Measurements from ENCODE around the gene CLSTN2.

The CLSTN2 gene

DNA sequence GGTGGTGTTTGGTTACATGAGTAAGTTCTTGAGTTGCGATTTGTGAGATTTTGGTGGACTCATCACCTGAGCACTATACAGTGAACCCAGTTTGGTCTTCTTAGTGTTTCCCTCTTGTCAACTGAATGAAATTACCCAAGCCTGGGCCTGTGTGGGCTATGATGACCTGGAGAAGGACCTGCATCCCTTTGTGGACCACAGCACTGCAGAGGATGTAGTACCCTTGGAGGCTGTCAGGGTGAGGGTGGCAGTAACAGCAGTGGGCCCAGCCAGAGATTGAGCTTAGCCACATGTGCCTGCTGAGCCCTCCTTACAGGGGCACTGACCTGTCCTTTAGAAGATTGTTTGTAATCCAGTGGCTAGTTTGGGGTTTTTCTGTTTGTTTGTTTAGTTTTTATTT lies 492.8 kb downstream of the CLSTN2 start:
- DNase-seq (ENCODE audit: low read depth), result no peak
- TF ChIP-seq, protein P1, sequence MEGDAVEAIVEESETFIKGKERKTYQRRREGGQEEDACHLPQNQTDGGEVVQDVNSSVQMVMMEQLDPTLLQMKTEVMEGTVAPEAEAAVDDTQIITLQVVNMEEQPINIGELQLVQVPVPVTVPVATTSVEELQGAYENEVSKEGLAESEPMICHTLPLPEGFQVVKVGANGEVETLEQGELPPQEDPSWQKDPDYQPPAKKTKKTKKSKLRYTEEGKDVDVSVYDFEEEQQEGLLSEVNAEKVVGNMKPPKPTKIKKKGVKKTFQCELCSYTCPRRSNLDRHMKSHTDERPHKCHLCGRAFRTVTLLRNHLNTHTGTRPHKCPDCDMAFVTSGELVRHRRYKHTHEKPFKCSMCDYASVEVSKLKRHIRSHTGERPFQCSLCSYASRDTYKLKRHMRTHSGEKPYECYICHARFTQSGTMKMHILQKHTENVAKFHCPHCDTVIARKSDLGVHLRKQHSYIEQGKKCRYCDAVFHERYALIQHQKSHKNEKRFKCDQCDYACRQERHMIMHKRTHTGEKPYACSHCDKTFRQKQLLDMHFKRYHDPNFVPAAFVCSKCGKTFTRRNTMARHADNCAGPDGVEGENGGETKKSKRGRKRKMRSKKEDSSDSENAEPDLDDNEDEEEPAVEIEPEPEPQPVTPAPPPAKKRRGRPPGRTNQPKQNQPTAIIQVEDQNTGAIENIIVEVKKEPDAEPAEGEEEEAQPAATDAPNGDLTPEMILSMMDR (IDR thresholded peaks at IDR 0.05; ENCODE audit: control insufficient read depth, insufficient read depth, low read depth, low read length, missing control alignments), result no peak
- no peak overlapping the region for H3K4me3 ChIP-seq (ENCODE audit: control insufficient read depth, low read depth, low read length)

DNA sequence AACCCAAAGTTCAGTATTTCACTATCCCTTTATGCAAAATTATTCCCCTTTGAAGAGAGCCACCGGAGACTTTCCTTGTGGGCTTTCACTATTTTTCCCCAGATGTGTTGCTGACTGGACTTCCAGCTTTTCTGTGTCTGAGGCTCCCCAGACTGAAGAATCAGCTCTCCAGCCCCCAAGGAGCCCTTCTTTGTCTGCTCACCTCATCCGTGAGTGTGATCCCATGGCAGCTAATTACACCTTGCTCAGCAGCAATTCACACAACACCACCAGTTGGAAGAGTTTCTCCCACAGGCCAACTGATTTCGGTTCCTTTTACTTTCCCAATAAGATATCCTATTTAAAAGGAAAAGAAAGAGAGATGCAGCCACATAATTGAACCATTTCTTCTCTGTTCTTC lies 493.4 kb downstream of the CLSTN2 start:
- no peak for DNase-seq (ENCODE audit: low read depth)
- TF ChIP-seq, protein P1 (IDR thresholded peaks at IDR 0.05; ENCODE audit: control insufficient read depth, insufficient read depth, low read depth, low read length, missing control alignments), result no peak

GRCh38 chr3:140429791-140430190 lies 494.8 kb downstream of the CLSTN2 start:
- DNase-seq (ENCODE audit: low read depth), result no peak
- TF ChIP-seq, protein P1 (IDR thresholded peaks at IDR 0.05; ENCODE audit: control insufficient read depth, insufficient read depth, low read depth, low read length, missing control alignments), result no peak
- no peak overlapping the region for H3K4me3 ChIP-seq (ENCODE audit: control insufficient read depth, low read depth, low read length)

More for the DNA sequence above, 493.4 kb downstream of the CLSTN2 start:
- no peak overlapping the region for H3K4me3 ChIP-seq (ENCODE audit: control insufficient read depth, low read depth, low read length)

DNA sequence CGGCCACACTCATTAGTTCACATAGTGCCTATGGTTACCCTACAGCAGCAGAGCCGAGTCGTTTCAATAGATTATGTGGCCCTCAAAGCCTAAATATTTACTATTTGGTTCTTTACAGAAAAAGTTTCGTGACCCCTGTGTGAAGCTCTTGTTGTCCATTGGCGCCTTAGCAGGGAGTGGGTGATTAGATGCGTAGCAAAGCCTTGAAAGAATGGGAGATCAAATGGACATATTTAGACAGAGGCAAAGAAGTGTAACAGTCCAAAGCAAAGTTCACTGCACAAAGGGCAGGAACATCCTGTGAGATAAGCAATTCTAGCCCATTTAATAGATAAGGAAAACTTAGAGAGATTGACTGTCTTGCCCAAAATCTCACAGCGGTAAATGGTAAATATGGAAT lies 495.5 kb downstream of the CLSTN2 start:
- no peak for DNase-seq (ENCODE audit: low read depth)
- H3K4me3 ChIP-seq (ENCODE audit: control insufficient read depth, low read depth, low read length), result no peak overlapping the region
- TF ChIP-seq, protein P1 (IDR thresholded peaks at IDR 0.05; ENCODE audit: control insufficient read depth, insufficient read depth, low read depth, low read length, missing control alignments), result no peak

- H3K4me3 ChIP-seq (ENCODE audit: control insufficient read depth, low read depth, low read length), result no peak overlapping the region
- no peak for DNase-seq (ENCODE audit: low read depth)
- TF ChIP-seq, protein P1 (IDR thresholded peaks at IDR 0.05; ENCODE audit: control insufficient read depth, insufficient read depth, low read depth, low read length, missing control alignments), result no peak
Measured at GRCh38 chr3:140432229-140432669, 497.3 kb downstream of the CLSTN2 start.

- DNase-seq (ENCODE audit: low read depth), result no peak
- TF ChIP-seq, protein P1 (IDR thresholded peaks at IDR 0.05; ENCODE audit: control insufficient read depth, insufficient read depth, low read depth, low read length, missing control alignments), result no peak
- no peak overlapping the region for H3K4me3 ChIP-seq (ENCODE audit: control insufficient read depth, low read depth, low read length)
Measured at GRCh38 chr3:140433431-140433830, 498.4 kb downstream of the CLSTN2 start.

All from AG09309 (cell line).